Left lobe of liver (tissue), 2 donors: ENCODE data around the gene MYH11. TPM values are rescaled to one million over a fixed set of nuclear protein-coding genes. Genes with fewer than 3 reads are reported as not detected.
"Not testable (repeated sequence)": the region's sequence is repeated elsewhere in the genome, so short reads cannot be mapped to it uniquely, and the experiment has no call there.

Experiments used
- ATAC-seq: fragments of 200-7000 bp; cut with Tn5 transposase; one replicate; pipeline ENCODE4 v1.9.1; 2020; ENCODE audit warnings: mild to moderate bottlenecking, moderate library complexity
- DNase-seq: peaks from one replicate; pipeline ENCODE4 v3.0.0-alpha.2; 2020; ENCODE audit warnings: low spot score
- total RNA-seq: library from RNA; stranded (reverse); gene quantifications from one replicate; pipeline ENCODE4 v1.2.1, GENCODE V29; 2021
- donor health status: DM: no; HTN: no; CAD: no; lungs with moderate emphysema.
- donor health status: DM: no; HTN: yes; CAD: no.

The MYH11 gene
- total RNA-seq, 1 donor from 2014 or later = 2.7 TPM

- DNase-seq (no peak), ATAC-seq (no peak)
These were observed 99.1 kb downstream of the MYH11 start for GRCh38 chr16:15757630-15758251.

- ATAC-seq (no peak), DNase-seq (no peak)
These were observed 99.8 kb downstream of the MYH11 start for GRCh38 chr16:15757077-15757386.

DNA sequence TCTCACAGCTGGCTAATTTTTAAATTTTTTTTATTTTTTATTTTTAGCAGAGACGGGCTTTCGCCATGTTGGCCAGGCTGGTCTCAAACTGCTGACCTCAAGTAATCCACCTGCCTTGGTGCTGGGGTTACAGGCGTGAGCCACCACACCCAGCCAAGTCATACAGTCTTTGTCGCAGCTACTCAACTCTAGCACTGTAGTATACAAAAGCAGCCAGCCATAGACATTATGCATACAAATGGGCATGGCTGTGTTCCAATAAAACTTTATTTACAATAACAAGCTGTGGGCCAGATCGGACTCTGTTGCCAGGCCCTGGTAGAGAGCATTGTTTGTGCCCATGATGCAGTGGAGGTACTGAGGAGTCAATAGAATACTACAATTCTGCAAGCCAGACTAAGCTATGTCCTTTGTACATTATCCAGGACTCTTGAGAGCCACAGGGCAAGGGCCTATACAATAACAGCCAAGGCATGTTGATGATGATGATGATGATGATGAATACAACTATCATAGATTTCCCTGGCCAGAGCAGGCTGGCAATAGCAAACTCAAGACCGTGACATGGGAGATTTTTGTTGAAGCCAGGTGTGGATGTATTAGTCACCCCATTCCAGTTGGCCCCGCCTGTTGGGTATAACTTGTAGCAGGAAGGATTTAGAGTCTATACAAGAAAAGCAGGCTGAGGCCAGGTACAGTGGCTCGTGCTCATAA is 101.8 kb downstream of the MYH11 start:
- DNase-seq = no peak
- no peak for ATAC-seq

DNA sequence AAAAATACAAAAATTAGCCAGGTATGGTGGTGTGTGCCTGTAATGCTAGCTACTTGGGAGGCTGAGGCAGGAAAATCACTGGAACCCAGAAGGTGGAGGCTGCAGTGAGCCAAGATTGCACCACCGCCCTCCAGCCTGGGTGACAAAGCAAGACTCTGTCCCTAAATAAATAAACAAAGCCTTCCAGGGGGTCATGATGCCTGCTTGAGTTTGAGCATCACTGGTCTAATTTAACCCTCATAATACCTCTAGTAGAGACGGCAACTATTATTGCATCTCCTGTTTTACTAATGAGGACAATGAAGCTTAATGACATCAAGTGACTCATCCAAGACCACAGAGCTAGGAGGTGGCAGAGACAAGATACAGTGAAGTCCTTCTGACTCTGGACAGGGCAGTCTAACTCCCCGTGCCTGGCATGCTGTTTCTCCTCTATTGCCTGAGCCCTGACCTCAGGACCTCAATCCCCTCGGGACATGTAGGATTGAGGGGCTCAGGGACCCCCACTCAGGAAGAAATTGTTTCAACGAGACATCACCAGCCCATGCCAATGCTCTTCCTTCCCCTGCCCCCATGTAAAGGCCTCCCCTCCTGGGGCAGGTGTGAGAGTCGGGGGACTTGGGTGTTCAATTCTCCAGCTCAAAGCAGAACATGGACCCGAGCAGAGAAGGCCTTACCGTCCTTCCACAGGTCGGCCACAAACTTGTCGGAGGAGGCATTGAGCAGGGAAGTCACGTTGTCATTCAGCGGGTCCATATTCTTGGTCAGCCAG is 103.9 kb downstream of the MYH11 start:
- no peak for ATAC-seq

DNA sequence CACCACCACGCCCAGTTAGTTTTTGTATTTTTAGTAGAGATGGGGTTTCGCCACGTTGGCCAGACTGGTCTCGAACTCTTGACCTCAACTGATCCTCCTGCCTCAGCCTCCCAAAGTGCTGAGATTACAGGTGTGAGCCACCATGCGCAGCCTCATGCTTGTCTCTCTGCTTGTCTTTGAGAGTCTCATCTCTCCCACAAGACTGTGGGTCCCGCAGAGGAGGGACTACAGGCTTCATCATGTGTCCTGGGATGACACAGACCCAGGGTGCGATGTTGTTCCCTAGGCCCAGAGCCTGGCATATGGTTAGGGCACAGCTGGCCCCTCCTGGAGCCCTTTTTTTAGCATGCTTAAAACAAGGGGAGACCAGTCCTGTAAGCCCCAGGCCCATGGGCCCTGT is 104.9 kb downstream of the MYH11 start:
- no peak for DNase-seq
- ATAC-seq = no peak

More for the DNA sequence above, 103.9 kb downstream of the MYH11 start:
- DNase-seq = no peak

GRCh38 chr16:15749985-15750384 is 106.8 kb downstream of the MYH11 start:
- DNase-seq (no peak), ATAC-seq (no peak)

- no peak for ATAC-seq
- DNase-seq = no peak
These were observed 107.5 kb downstream of the MYH11 start for GRCh38 chr16:15749371-15749770.

DNA sequence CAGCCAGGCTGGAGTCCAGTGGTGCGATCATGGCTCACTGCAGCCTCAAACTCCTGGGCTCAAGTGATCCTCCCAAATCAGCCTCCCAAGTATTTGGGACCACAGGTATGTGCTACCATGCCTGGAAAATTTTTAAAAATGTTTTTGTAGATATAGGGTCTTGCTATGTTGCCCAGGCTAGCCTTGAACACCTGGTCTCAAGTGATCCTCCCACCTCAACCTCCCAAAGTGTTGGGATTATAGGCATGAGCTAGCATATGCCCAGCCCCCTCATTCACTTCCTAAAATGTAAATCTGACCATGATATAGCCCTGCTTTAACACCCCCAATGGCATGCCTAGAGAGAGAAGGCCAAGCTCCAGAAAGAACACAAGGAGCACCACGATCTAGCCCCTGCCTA is 108.2 kb downstream of the MYH11 start:
- DNase-seq (no peak), ATAC-seq (no peak)

DNA sequence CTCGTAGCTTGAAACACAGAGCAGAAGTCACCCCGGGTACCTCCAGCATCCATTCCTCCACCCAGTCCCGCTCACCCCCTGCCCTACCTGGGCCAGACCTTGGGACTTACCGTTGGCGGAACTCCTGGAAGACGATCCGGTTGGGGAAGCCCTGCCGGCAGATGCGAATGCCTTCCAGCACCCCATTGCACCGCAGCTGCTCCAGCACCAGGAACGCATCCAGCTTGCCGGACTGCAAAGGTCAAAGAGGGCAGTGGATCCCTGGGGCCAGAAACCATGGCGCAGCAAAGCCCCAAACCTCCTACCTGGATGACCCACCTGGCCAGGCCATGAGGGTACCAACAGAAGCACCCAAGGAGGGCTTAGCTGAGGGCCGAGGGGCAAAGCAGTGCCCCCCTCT is 108.9 kb downstream of the MYH11 start:
- no peak for DNase-seq
- no peak for ATAC-seq

DNA sequence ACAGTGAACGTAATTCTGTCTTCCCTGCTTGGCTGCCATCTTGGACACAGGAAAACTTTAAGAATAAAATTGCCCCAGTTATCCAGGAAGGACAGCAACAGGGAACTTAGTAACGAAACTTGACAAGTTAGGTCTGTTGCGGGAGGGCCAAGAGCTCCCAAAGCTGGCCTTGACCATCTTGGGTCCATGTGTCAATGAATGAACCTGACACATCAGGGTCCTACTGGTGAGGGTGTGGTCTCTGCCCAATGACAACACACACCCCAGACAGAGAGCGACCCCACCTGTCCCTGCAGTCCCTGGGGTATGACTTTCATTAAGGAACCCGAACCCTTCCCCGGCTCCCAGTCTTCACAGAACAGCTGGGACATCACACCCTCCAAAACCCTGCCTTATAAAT is 110.5 kb downstream of the MYH11 start:
- ATAC-seq (no peak), DNase-seq (no peak)

- no peak for DNase-seq
These were observed 113.2 kb downstream of the MYH11 start for GRCh38 chr16:15743657-15744056.

GRCh38 chr16:15742716-15743115 is 114.1 kb downstream of the MYH11 start:
- ATAC-seq (no peak), DNase-seq (no peak)

More at GRCh38 chr16:15743657-15744056, 113.2 kb downstream of the MYH11 start:
- ATAC-seq = no peak

- DNase-seq = no peak
- no peak for ATAC-seq
These were observed 115.5 kb downstream of the MYH11 start for GRCh38 chr16:15741207-15741871.

DNA sequence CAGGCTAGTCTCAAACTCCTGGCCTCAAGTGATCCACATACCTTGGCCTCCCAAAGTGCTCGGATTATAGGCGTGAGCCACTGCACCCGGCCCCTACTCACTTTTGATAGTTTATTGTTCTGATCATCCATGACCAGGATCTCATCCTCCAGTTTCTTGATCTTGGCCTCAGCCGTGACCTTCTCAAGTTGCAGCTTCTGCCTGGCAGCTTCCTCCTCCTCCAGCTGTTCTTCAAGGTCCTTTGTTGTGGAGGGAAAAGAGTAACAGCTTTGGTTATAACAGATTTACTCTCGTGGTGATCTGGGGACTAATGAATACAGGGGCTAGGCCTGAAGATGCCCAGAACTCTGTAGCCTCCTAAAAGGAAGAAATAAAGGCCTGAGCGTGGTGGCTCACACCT is 116.9 kb downstream of the MYH11 start:
- no peak for ATAC-seq
- DNase-seq = no peak

DNA sequence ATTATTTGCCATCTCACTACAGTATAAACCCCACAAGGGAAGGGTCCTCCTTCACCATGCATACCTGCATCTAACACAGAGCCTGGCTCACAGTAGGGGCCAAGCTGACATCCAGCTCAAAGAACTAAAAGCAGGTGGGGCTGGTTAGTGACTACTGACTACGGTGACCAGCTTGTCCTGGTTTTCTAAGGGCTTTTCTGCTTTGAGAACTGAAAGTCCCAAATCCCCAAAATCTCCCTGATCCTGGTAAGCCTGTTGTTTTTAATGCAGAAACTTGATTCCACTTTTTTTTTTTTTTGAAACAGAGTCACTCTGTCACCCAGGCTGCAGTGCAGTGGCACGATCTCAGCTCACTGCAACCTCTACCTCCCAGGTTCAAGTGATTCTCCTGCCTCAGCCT is 117.4 kb downstream of the MYH11 start:
- ATAC-seq (no peak), DNase-seq (no peak)

DNA sequence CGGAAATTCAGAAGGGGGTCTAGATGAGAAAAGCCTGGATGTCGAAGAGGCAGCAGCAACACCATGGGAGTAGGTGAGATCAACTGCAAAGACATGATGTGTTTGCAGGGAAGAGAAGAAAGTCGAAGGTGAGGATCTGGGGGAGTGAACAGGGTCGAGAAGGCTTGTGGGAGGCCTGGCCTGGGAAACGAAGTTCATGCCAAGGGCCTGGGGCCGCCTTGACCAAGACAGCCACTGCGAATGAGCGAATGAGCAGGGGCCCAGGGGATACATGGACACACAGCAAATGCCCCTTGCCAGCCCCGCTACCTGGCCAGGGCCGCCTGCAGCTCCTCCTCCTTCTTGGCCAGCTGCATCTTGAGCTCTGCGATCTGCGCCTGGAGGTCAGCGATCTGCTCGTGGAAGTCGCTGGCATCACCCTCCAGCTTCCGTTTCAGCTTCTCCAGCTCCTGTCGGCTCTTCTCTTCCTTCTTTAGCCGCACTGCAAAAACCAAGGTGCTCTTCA is 119.6 kb downstream of the MYH11 start:
- ATAC-seq = no peak
- DNase-seq = no peak

- ATAC-seq (no peak), DNase-seq (no peak)
These were observed 120.3 kb downstream of the MYH11 start for GRCh38 chr16:15736529-15736928.

DNA sequence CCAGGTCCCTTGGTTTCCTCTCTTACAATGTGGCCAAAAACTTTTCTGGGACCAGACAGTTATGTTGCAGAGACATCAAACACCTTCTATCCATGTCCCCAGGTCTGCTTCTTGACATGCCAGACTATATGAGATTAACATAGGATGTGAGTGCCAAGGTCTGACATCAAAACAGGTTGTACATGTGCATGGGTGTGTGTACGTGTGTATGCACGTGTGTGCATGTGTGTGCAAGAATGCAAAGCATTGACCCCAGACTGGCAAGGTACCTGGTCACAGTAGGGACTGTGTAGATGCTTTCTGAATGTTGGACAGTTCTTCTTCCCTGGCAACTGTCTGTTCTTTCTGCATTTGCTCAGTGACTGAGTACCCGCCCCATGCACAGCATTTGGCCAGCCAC is 121.2 kb downstream of the MYH11 start:
- ATAC-seq (no peak), DNase-seq (no peak)

GRCh38 chr16:15732416-15732815 is 124.4 kb downstream of the MYH11 start:
- ATAC-seq (no peak), DNase-seq (no peak)

DNA sequence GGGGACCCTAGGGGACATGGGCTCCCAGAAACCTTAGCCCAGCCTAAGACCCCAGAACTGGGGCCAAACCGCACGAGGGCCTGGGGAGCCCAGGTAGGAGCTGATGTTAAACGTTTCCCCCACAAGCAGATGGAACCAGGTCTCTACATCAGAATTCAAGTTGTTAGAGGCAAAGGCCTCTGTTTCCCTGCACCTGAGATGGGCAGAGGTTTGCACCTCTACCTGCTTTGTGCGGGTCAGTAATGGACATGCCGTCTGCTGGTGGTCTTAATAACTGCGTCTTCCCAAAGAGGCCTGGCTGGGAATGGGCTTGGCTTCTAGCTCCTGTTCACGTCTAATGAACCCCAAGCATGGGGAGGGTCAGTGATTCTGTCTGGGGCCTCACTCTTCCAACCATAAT is 127.7 kb downstream of the MYH11 start:
- DNase-seq (no peak), ATAC-seq (no peak)

DNA sequence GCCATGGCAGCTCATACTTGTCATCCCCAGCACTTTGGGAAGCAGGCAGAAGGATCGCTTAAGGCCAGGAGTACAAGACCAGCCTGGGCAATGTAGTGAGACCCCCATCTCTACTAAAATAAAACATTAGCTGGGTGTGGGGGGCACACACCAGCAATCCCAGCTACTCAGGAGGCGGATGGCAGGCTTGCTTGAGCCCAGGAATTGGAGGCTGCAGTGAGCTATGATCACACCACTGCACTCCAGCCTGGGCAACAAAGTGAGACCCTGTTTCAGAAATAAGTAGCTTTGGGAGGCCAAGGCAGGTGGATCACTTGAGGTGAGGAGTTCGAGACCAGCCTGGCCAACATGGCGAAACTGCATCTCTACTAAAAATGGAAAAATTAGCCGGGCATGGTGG is 129.1 kb downstream of the MYH11 start:
- ATAC-seq, DNase-seq: not testable (repeated sequence)
